Left kidney (tissue), 2 donors: Measurements from ENCODE around the gene SLC8A2. TPM values are rescaled to one million over a fixed set of nuclear protein-coding genes. Genes with fewer than 3 reads are reported as not detected.

ENCODE experiments used
- DNase-seq: peaks from one replicate; pipeline ENCODE4 v3.0.0-alpha.2; 2013
- polyA plus RNA-seq: library from polyadenylated mRNA; unstranded; fragments of 120-200 nt; gene quantifications from one replicate; pipeline ENCODE4 v1.2.1, GENCODE V29; 2013; ENCODE audit not compliant: insufficient read length

Gene SLC8A2
- polyA plus RNA-seq, 1 donor = 0.13 TPM

GRCh38 chr19:47381121-47381520 is 90.6 kb downstream of the SLC8A2 start:
- DNase-seq = no peak

GRCh38 chr19:47380559-47380958 is 91.1 kb downstream of the SLC8A2 start:
- DNase-seq = no peak

- no peak for DNase-seq
These were observed 92.2 kb downstream of the SLC8A2 start for GRCh38 chr19:47379381-47379938.

- no peak for DNase-seq
These were observed 93.4 kb downstream of the SLC8A2 start for GRCh38 chr19:47378246-47378645.

Other genes with a start within 250 kb of the SLC8A2 start
- gene BBC3, start 240.7 kb downstream of the SLC8A2 start, polyA plus RNA-seq = 1.1 TPM
- gene CCDC9, start 215.4 kb downstream of the SLC8A2 start, polyA plus RNA-seq = 22.5 TPM
- 6.5 TPM for gene INAFM1, start 197.0 kb downstream of the SLC8A2 start, polyA plus RNA-seq
- gene C5AR1, start 162.0 kb downstream of the SLC8A2 start, polyA plus RNA-seq = 6.8 TPM
- 0.55 TPM for gene C5AR2, start 139.7 kb downstream of the SLC8A2 start, polyA plus RNA-seq
- gene DHX34, start 122.6 kb downstream of the SLC8A2 start, polyA plus RNA-seq = 12.5 TPM
- 21.2 TPM for gene MEIS3, start 52.4 kb downstream of the SLC8A2 start, polyA plus RNA-seq
- gene KPTN, start 12.3 kb upstream of the SLC8A2 start, polyA plus RNA-seq = 14.4 TPM
- 150 TPM for gene NAPA, start 43.2 kb upstream of the SLC8A2 start, polyA plus RNA-seq
- gene ZNF541, start 101.3 kb upstream of the SLC8A2 start, polyA plus RNA-seq = 0.27 TPM
- 13.0 TPM for gene BICRA, start 137.2 kb upstream of the SLC8A2 start, polyA plus RNA-seq
- 27.4 TPM for gene EHD2, start 241.5 kb upstream of the SLC8A2 start, polyA plus RNA-seq